GM21717 (cell line): Measurements from ENCODE around the gene CLASRP.
"Not testable (repeated sequence)": the region's sequence is repeated elsewhere in the genome, so short reads cannot be mapped to it uniquely, and the experiment has no call there.

ENCODE experiments used
- ATAC-seq: cut with Tn5 transposase; IDR thresholded peaks from one replicate; pipeline ENCODE4 v1.9.1; 2021; ENCODE audit warnings: mild to moderate bottlenecking, moderate library complexity; ENCODE audit not compliant: unreplicated experiment

CLASRP gene

DNA sequence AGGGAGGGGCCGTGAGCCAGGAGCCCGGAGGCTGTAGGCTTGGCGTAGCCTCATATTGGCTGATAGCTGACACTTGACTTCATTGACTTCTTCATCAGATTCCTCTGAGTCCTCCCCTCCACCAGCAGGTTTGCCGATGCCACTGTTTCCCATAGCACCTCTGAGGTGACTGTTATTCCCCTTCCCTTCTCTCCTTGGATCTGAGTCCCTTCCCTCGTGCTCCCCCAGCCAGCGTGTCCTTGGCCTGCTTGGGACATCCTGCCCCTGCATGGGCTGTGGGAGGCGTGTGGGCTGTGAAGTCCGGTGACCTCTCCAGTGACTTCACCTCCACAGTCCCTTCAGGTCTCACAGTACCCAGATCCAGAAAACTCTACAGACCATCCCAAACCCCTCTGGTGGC lies 63.0 kb downstream of the CLASRP start:
- no peak for ATAC-seq

GRCh38 chr19:45102481-45102880 lies 63.6 kb downstream of the CLASRP start:
- ATAC-seq: no peak

GRCh38 chr19:45103156-45103507 lies 64.3 kb downstream of the CLASRP start:
- ATAC-seq: no peak

- ATAC-seq: no peak
Measured at GRCh38 chr19:45103508-45104319, 64.9 kb downstream of the CLASRP start.

DNA sequence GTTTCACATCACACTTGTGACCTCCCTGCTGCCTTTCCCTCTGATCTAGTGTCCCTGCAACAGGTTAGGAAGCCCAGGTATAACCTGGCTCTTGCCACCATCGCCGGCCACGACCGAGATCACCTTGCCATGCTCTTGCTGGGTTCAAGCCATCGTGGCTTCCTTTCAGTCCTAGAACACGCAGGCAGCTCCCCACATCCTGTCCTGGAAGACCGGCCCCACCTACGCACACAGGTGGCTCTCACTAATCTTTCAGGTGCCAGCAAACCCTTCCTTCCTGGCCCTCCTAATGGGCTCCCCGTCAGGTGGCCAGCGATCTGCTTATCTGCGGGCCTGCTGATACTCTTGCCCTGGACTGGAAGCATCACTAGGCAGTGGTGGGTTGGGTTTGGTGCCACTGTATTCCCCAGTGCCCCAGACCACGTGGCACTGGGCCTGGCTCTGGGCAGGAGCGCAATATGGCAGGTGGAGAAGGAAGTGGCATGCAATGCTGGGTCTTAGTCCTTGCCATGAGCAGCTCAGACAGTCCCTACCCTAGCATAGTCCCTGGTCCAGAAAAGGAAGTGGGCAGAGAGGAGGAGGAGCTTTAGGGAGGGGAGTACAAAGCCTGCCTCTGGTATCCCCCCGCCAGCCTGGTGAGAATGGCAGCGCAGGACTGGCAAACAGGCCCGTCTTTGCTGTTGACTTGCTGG lies 66.0 kb downstream of the CLASRP start:
- no peak for ATAC-seq

DNA sequence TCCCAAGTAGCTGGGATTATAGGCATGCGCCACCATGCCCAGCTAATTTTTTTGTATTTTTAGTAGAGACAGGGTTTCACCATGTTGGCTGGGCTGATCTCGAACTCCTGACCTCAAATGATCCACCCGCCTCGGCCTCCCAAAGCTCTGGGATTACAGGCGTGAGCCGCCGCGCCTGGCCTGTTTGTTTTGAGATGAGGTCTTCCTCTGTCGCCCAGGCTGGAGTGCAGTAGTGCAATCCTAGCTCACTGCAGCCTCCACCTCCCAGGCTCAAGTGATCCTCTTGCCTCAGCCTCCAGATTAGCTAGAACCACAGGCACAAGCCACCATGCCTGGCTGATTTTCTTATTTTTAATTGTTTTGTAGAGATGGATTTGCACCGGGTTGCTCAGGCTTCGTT lies 67.5 kb downstream of the CLASRP start:
- ATAC-seq: not testable (repeated sequence)

DNA sequence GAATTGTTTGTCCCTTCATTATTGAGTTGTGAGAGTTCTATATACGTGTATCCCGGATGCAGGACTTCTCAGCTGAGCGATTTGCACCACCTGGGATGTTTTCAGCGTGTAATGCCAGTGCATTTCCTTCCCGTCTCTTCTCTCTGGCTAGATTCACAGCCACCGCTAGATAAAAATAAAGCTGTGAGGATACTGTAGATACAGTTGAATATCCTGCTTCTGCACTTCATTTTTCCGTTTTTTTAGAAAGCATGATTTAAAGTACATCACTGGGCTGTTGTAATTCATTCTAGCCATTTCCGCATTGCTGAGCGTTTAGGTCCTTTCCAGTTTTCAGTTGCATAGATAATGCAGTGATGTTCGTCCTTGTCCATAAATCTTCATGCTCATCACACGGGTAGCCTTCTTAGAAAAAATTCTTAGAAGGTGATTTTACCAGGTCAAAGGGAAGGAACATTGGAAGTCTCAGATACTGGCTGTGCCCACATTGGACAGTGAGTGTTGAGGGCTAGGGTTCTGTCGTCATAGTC lies 68.8 kb downstream of the CLASRP start:
- no peak for ATAC-seq

DNA sequence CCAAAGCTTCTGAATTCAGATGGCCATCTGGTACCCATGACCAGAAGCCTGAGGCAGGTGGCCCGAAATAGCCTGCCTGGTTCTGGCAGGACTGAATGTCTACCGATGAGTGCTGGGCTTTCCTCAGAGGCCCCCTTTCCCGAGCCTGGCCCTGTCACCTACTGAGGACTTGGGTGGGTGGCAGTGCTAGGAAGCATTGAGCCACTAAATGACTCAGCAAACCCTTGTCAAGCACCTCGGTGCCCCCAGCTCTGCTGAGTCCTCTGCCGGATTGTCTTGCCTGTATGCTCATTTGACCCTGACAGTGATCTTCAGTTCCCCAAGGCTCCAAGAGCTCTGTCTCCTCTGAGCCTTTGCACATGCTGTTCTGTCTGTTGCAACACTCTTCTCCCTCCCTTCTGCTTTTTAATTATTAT lies 72.0 kb downstream of the CLASRP start:
- no peak for ATAC-seq

GRCh38 chr19:45112111-45112827 lies 73.4 kb downstream of the CLASRP start:
- no peak for ATAC-seq

GRCh38 chr19:45113628-45114027 lies 74.8 kb downstream of the CLASRP start:
- ATAC-seq: no peak

- no peak for ATAC-seq
Measured at GRCh38 chr19:45114116-45114515, 75.3 kb downstream of the CLASRP start.

DNA sequence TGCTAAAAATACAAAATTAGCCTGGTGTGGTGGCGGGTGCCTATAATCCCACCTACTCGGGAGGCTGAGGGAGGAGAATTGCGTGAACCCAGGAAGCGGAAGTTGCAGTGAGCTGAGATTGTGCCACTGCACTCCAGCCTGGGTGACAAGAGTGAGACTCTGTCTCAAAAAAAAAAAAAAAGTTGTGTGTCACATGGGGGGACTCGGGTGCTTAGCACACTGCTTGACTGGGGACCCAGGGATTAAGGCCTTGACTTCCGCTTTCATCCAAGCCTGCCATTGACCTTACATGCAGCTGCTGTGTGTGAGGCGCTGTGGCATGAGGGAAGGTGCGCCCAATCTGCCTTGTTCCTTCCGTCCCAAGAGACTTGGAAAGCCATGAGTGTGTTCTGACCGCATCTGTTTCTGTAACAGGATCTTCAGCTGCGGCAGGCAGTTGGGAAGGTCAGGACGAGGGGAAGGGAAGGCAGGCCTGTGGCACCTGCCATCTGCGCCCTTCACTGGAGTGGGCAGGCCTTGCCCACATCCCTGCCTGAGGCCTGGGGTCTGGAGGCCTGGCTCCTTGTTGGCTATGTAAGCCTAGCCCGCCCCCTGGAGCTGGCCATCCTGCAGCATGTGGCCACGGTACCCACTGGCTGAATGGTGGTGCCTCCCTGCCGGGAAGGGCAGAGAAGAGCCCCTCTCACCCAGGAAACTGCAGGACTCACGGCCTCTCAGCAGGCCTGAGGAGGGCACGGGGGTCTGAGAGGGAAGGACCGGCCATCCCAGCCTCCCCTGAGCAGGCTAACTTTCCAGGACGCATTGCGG lies 77.2 kb downstream of the CLASRP start:
- ATAC-seq: no peak

- no peak for ATAC-seq
Measured at GRCh38 chr19:45117167-45117594, 78.3 kb downstream of the CLASRP start.

GRCh38 chr19:45117671-45118070 lies 78.8 kb downstream of the CLASRP start:
- no peak for ATAC-seq

DNA sequence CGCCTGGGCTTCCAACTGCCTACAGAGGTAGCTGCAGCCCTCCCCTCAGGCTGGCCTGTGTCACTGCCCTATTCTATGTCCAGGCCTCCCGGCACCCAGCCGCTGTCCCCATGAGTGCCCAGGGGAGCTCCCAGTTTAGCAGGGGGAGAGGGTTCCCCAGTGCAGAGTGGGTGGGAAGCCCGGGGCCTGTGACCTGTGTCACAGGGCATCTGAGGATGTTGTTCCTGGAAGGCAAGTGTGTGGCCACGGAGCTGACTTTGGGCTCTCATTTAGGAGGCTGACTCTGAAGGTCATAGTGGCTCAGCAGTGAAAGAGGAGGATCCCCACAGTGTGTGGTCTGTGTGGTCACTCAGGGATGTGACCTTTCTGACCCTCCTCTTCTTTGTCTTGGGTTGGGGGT lies 79.3 kb downstream of the CLASRP start:
- no peak for ATAC-seq

- ATAC-seq: not testable (repeated sequence)
Measured at GRCh38 chr19:45118591-45119355, 79.9 kb downstream of the CLASRP start.

DNA sequence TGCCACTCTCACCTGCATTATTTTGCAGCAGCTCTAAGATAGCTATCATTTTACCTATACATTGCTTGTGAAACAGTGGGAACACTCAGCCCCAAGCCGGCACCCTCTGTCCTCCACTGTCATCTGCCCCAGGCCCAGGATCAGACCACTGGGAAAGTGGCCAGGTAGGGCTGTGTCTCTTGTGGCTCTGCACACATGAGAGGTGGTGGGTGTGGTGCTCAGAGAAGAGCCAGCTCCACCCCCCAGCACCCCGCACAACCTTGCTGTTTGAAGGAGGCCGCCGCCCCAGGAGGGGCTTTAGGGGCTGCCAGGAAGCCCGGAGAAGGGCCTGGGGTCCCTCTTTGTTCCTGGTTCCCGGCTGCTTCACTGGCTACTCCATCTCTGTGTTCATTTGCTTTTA lies 80.7 kb downstream of the CLASRP start:
- ATAC-seq: no peak
